HepG2 (cell line): ENCODE results near the gene TEX12. TPM values are rescaled to one million over a fixed set of nuclear protein-coding genes. Genes with fewer than 3 reads are reported as not detected.

Source experiments
- ATAC-seq: fragments of 200-7000 bp; cut with Tn5 transposase; 3 replicates; pipeline ENCODE4 v1.9.1; 2020; ENCODE audit warnings: mild to moderate bottlenecking, moderate library complexity
- BruUV-seq: library from RNA; stranded (reverse); fragments of 400-500 nt; replicated peaks from 2 replicates; lab custom pipeline; 2021; lab: Mats Ljungman, UMichigan
- CTCF ChIA-PET: fragments of 300-600 bp; formaldehyde crosslinking; extraction: SDS; loops from one replicate; lab custom pipeline; 2021; ENCODE audit warnings: low total read pairs, inconsistent platforms, low intra/inter-chr PET ratio; lab: Yijun Ruan, JAX
- POLR2A ChIA-PET: fragments of 350-600 bp; sonication (Branson Sonifier 250); formaldehyde crosslinking; loops from one replicate; lab custom pipeline; 2020; ENCODE audit warnings: antibody characterized with exemption, inconsistent platforms; lab: Yijun Ruan, JAX
- DNase-seq: peaks from one replicate; pipeline ENCODE4 v3.0.0-alpha.2; 2015; ENCODE audit warnings: low spot score
- FAIRE-seq: peaks from 3 replicates; lab custom pipeline; 2011; peaks lifted over from hg19 to GRCh38; lab: Jason Lieb, UNC
- H2AFZ ChIP-seq: one replicate; pipeline ENCODE4 v1.6.1; 2011; ENCODE audit warnings: low read length, inconsistent platforms
- H3K27ac ChIP-seq: fragments of 300-600 bp; 3 replicates; pipeline ENCODE4 v1.8.0; 2011; ENCODE audit warnings: mixed run types, mild to moderate bottlenecking, mixed read lengths, low read length, inconsistent platforms; ENCODE audit not compliant: insufficient read depth; ENCODE audit errors: extremely low read length
- H3K27me3 ChIP-seq, 2 experiments: fragments of 200-600 bp in 1 of 2; 2 replicates in 1 of 2; 3 replicates in 1 of 2; pipeline versions ENCODE4 v1.6.0 to v1.8.0; 2011; ENCODE audit warnings: low read length in 2 of 2, mild to moderate bottlenecking in 2 of 2, moderate library complexity in 2 of 2, inconsistent platforms in 1 of 2; ENCODE audit not compliant: insufficient read depth in 2 of 2, control insufficient read depth in 1 of 2
- H3K36me3 ChIP-seq, 2 experiments: fragments of 200-600 bp in 1 of 2; replicated peaks in 1 of 2; 2 replicates in 1 of 2; 3 replicates in 1 of 2; pipeline versions ENCODE4 v1.5.1 to v1.8.0; 2011; ENCODE audit warnings: low read length in 2 of 2, inconsistent platforms in 1 of 2; ENCODE audit not compliant: insufficient read depth in 2 of 2, control insufficient read depth in 1 of 2
- H3K4me1 ChIP-seq: 2 replicates; pipeline ENCODE4 v1.5.1; 2012; ENCODE audit warnings: low read length, inconsistent platforms; ENCODE audit not compliant: insufficient read depth
- H3K4me2 ChIP-seq: 2 replicates; pipeline ENCODE4 v1.6.0; 2011; ENCODE audit warnings: low read depth, low read length, inconsistent platforms
- H3K4me3 ChIP-seq, 3 experiments: fragments of 200-600 bp in 1 of 3; sonication (generic), shearing (Covaris generic) in 1 of 3; replicated peaks in 1 of 3; 2 replicates each; pipeline ENCODE4 v1.5.1; 2011 to 2016; ENCODE audit warnings: low read length in 3 of 3, inconsistent platforms in 2 of 3, low read depth in 2 of 3, mild to moderate bottlenecking in 2 of 3, control low read depth in 1 of 3, mixed read lengths in 1 of 3; ENCODE audit not compliant: insufficient read depth in 1 of 3
- H3K79me2 ChIP-seq: one replicate; pipeline ENCODE4 v1.6.1; 2011; ENCODE audit warnings: low read length, inconsistent platforms; ENCODE audit not compliant: insufficient read depth
- H3K9ac ChIP-seq: 2 replicates; pipeline ENCODE4 v1.6.0; 2011; ENCODE audit warnings: mild to moderate bottlenecking, low read depth, low read length, inconsistent platforms; ENCODE audit not compliant: insufficient read depth
- H3K9me3 ChIP-seq: 2 replicates; pipeline ENCODE4 v1.5.1; 2012; ENCODE audit warnings: mild to moderate bottlenecking, low read length
- H4K20me1 ChIP-seq: 2 replicates; pipeline ENCODE4 v1.6.0; 2011; ENCODE audit warnings: inconsistent platforms, mild to moderate bottlenecking, low read length, moderate library complexity; ENCODE audit not compliant: insufficient read depth
- GTF3A ChIP-seq: sonication (generic); formaldehyde crosslinking; conservative IDR thresholded peaks from 2 replicates; pipeline ENCODE4 v1.4.0; 2020; ENCODE audit warnings: mild to moderate bottlenecking, missing genetic modification reagents
- HES4 ChIP-seq: sonication (generic); formaldehyde crosslinking; IDR thresholded peaks from 2 replicates; pipeline ENCODE4 v1.9.0; 2021; ENCODE audit warnings: mild to moderate bottlenecking, missing genetic modification reagents, borderline replicate concordance
- HMG20B ChIP-seq: conservative IDR thresholded peaks from 2 replicates; pipeline ENCODE4 v1.6.1; 2016; ENCODE audit warnings: missing genetic modification reagents, missing compliant biosample characterization
- KLF11 ChIP-seq: IDR thresholded peaks from 2 replicates; pipeline ENCODE4 v1.6.1; 2016; ENCODE audit warnings: missing compliant biosample characterization
- MEIS2 ChIP-seq: sonication (generic); formaldehyde crosslinking; IDR thresholded peaks from 2 replicates; pipeline ENCODE4 v1.9.0; 2021; ENCODE audit warnings: mild to moderate bottlenecking, missing genetic modification reagents
- PLSCR1 ChIP-seq: sonication (generic); formaldehyde crosslinking; IDR thresholded peaks from 2 replicates; pipeline ENCODE4 v1.5.0; 2020; ENCODE audit warnings: missing genetic modification reagents, mild to moderate bottlenecking, borderline replicate concordance
- SRF ChIP-seq: IDR thresholded peaks from 2 replicates; pipeline ENCODE4 v1.6.1; 2011; ENCODE audit warnings: mild to moderate bottlenecking, low read depth, low read length, moderate library complexity
- ZNF260 ChIP-seq: sonication (generic); formaldehyde crosslinking; IDR thresholded peaks from 2 replicates; pipeline ENCODE4 v1.4.0; 2020; ENCODE audit warnings: missing genetic modification reagents, low read depth, mild to moderate bottlenecking, borderline replicate concordance
- ZNF703 ChIP-seq: sonication (generic); formaldehyde crosslinking; IDR thresholded peaks from 2 replicates; pipeline ENCODE4 v1.5.1; 2020; ENCODE audit warnings: missing genetic modification reagents, mild to moderate bottlenecking, moderate library complexity, borderline replicate concordance
- ZNF75D ChIP-seq: sonication (generic); formaldehyde crosslinking; IDR thresholded peaks from 2 replicates; pipeline ENCODE4 v1.8.1; 2023; ENCODE audit warnings: missing genetic modification reagents, mild to moderate bottlenecking, borderline replicate concordance
- ZNF766 ChIP-seq: sonication (generic); formaldehyde crosslinking; IDR thresholded peaks from 2 replicates; pipeline ENCODE4 v1.5.0; 2020; ENCODE audit warnings: missing genetic modification reagents, borderline replicate concordance
- ZSCAN31 ChIP-seq: sonication (generic); formaldehyde crosslinking; IDR thresholded peaks from 2 replicates; pipeline ENCODE4 v1.5.0; 2020; ENCODE audit warnings: low read depth, mild to moderate bottlenecking, missing genetic modification reagents
- WGBS: methylation state at CpG from one replicate; pipeline ENCODE4 v1.1.6; 2017; ENCODE audit warnings: low lambda C conversion rate; 5-methylcytosine and 5-hydroxymethylcytosine counted together
- in situ Hi-C: cut with HindIII; loops from 2 replicates; pipeline ENCODE4 v1.10.0; 2017; ENCODE audit warnings: low pct_unique_long_range_greater_than_20kb; ENCODE audit not compliant: extremely low pct_ligation_motif_present
- intact Hi-C: fragments of 100-400 bp; cut with micrococcal nuclease; formaldehyde crosslinking; loops from one replicate; pipeline ENCODE4 v1.10.0; 2022; ENCODE audit not compliant: unreplicated experiment
- polyA plus RNA-seq, 8 experiments: library from polyadenylated mRNA; depleted of rRNA in 3 of 8; stranded (reverse) in 7 of 8; unstranded in 1 of 8; fragments of >200 nt; fragmentation: Illumina TruSeq in 4 of 8; extraction: Trizol in 4 of 8; gene quantifications; 2 replicates each; pipeline versions ENCODE4 v1.2.1 to v1.2.3, GENCODE V29; 2011 to 2016; ENCODE audit warnings: low read depth in 4 of 8, missing spikeins in 1 of 8, mixed read lengths in 1 of 8; ENCODE audit not compliant: insufficient read depth in 1 of 8
- total RNA-seq, 5 experiments: library from RNA; depleted of rRNA; stranded (reverse); fragments of >200 nt; fragmentation: Illumina TruSeq; extraction: Trizol; gene quantifications; 2 replicates each; pipeline ENCODE4 v1.2.3, GENCODE V29; 2016; ENCODE audit warnings: low read depth in 1 of 5
- TF ChIP-seq, protein P1 (sequence below): sonication (generic); formaldehyde crosslinking; IDR thresholded peaks from 2 replicates; pipeline ENCODE4 v1.5.0; 2020; ENCODE audit warnings: mild to moderate bottlenecking, missing genetic modification reagents
- TF ChIP-seq, protein P2 (sequence below): sonication (generic); formaldehyde crosslinking; IDR thresholded peaks from 2 replicates; pipeline ENCODE4 v1.8.0; 2022; ENCODE audit warnings: missing genetic modification reagents, mild to moderate bottlenecking, moderate library complexity, borderline replicate concordance
- TF ChIP-seq, protein P3 (sequence below): sonication (generic); formaldehyde crosslinking; IDR thresholded peaks from 2 replicates; pipeline ENCODE4 v1.4.0; 2020; ENCODE audit warnings: missing genetic modification reagents

TEX12 gene
- total and polyA plus RNA-seq, 2 of the 13 experiments (the other 11 are each of a cell fraction or from before 2014, with no cell fraction given): not detected

DNA sequence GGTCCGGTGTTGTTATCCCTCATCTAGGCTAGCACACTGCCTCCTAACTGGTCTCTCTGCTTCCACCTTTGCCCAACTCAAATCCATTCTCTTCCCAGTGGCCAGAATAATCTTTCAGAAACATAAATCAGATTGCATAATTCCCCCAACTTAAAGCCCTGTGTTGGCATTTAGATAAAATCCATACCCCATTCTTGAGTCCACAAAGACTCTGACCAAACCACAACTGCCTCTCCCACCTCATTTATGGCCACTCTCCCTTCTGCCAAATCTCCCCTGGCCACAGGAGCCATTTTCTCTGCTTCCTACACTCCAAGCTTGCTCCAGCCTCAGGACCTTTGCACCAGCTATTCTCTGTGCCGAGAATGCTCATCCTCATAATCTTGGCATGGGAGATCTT is 40.1 kb upstream of the TEX12 start:
- H4K20me1 ChIP-seq: no peaks in the 10 kb centered on the region
- in situ Hi-C loops: no loop called here
- BruUV-seq: no TSS peak
- no peaks in the 10 kb centered on the region for H3K36me3 ChIP-seq
- no peaks in the 10 kb centered on the region for H3K9me3 ChIP-seq
- WGBS: 95% methylated on average over 2 of the region's 2 CpGs
- no peak for DNase-seq
- no peak overlapping the region for H3K9ac ChIP-seq
- TF ChIP-seq, protein P1, sequence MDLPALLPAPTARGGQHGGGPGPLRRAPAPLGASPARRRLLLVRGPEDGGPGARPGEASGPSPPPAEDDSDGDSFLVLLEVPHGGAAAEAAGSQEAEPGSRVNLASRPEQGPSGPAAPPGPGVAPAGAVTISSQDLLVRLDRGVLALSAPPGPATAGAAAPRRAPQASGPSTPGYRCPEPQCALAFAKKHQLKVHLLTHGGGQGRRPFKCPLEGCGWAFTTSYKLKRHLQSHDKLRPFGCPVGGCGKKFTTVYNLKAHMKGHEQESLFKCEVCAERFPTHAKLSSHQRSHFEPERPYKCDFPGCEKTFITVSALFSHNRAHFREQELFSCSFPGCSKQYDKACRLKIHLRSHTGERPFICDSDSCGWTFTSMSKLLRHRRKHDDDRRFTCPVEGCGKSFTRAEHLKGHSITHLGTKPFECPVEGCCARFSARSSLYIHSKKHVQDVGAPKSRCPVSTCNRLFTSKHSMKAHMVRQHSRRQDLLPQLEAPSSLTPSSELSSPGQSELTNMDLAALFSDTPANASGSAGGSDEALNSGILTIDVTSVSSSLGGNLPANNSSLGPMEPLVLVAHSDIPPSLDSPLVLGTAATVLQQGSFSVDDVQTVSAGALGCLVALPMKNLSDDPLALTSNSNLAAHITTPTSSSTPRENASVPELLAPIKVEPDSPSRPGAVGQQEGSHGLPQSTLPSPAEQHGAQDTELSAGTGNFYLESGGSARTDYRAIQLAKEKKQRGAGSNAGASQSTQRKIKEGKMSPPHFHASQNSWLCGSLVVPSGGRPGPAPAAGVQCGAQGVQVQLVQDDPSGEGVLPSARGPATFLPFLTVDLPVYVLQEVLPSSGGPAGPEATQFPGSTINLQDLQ: no peak
- TF ChIP-seq ZNF260 (CRISPR knock-in tag): no peak
- TF ChIP-seq SRF: no peak
- TF ChIP-seq HMG20B (CRISPR knock-in tag): no peak
- no peak for TF ChIP-seq ZNF75D (CRISPR knock-in tag)
- TF ChIP-seq, protein P2, sequence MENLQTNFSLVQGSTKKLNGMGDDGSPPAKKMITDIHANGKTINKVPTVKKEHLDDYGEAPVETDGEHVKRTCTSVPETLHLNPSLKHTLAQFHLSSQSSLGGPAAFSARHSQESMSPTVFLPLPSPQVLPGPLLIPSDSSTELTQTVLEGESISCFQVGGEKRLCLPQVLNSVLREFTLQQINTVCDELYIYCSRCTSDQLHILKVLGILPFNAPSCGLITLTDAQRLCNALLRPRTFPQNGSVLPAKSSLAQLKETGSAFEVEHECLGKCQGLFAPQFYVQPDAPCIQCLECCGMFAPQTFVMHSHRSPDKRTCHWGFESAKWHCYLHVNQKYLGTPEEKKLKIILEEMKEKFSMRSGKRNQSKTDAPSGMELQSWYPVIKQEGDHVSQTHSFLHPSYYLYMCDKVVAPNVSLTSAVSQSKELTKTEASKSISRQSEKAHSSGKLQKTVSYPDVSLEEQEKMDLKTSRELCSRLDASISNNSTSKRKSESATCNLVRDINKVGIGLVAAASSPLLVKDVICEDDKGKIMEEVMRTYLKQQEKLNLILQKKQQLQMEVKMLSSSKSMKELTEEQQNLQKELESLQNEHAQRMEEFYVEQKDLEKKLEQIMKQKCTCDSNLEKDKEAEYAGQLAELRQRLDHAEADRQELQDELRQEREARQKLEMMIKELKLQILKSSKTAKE: no peak
- no peak for TF ChIP-seq PLSCR1 (CRISPR knock-in tag)
- TF ChIP-seq HES4 (CRISPR knock-in tag): no peak
- no peak for TF ChIP-seq GTF3A (CRISPR knock-in tag)
- no peak for TF ChIP-seq ZNF703 (CRISPR knock-in tag)
- no peak for TF ChIP-seq ZSCAN31 (CRISPR knock-in tag)
- no peak for TF ChIP-seq MEIS2
- TF ChIP-seq, protein P3, sequence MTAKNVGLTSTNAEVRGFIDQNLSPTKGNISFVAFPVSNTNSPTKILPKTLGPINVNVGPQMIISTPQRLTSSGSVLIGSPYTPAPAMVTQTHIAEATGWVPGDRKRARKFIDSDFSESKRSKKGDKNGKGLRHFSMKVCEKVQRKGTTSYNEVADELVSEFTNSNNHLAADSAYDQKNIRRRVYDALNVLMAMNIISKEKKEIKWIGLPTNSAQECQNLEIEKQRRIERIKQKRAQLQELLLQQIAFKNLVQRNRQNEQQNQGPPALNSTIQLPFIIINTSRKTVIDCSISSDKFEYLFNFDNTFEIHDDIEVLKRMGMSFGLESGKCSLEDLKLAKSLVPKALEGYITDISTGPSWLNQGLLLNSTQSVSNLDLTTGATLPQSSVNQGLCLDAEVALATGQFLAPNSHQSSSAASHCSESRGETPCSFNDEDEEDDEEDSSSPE: no peak
- TF ChIP-seq KLF11 (CRISPR knock-in tag): no peak
- TF ChIP-seq ZNF766 (CRISPR knock-in tag): no peak
- TF ChIP-seq, all 625 proteins: peak for 0
- ChIA-PET POLR2A (no interaction called here), CTCF (no interaction called here)
- Histone ChIP-seq H3K79me2 (no peaks in the 10 kb centered on the region), H3K27ac (no peak overlapping the region), H3K27me3 (no peaks in the 10 kb centered on the region), H2AFZ (no peak overlapping the region), H3K4me3 (no peak overlapping the region), H3K4me2 (no peak overlapping the region), H3K4me1 (no peaks in the 10 kb centered on the region)
- ATAC-seq (no peak), FAIRE-seq (no peak)
- intact Hi-C loops: no loop called here
